IPS-11a (cell line): Measurements from ENCODE around the gene CNRIP1.

ENCODE experiments used
- H3K4me3 ChIP-seq: one replicate; pipeline ENCODE4 v1.5.1; 2013; ENCODE audit warnings: low read depth, low read length, control low read depth

The CNRIP1 gene

GRCh38 chr2:68293755-68294154, 26.0 kb downstream of the CNRIP1 start:
- H3K4me3 ChIP-seq = no peak overlapping the region

GRCh38 chr2:68293024-68293423, 26.7 kb downstream of the CNRIP1 start:
- no peak overlapping the region for H3K4me3 ChIP-seq

DNA sequence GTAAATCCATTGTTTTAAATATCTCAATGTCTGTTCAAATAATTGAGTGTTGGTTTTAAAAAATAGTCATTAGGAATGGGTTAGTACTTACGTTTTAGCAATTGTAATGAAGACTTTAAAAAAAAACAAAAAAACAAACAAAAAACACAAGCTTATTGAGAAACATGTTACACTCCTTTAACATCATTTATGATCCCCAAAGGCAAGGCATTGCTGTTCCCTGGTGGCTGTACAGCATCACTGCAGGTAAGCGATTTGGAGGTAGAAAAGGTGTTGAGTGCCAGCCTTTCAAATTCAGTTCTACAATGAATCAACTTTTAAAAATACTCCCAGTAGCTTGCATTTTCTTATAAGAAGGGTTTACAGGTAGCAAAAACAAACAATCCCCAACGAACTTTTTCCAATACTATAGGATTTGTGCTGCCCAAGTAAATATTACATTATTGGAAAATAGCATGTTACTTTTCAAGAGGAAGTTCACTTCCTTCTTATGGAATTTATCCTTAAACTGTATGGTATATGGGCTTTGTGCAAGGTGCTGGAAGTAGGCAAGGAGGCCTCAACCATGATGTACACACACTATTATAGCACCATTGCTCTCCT, 27.5 kb downstream of the CNRIP1 start:
- no peak overlapping the region for H3K4me3 ChIP-seq

DNA sequence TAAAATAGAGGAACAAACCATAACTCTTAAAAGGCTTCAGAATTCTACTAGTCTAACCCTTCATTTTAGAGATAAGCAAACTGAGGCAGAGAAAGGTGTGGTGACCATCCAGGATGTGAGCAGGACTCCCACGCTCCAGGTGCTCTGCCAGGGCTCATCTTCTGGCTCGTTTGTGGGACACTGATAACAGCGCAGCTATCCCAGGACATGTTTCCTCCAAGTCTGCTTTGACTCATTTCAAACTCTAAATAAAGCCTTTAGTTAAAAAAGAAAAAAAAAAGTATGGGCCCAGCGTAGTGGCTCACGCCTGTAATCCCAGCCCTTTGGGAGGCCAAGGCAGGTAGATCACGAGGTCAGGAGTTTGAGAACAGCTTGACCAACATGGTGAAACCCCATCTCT, 28.4 kb downstream of the CNRIP1 start:
- no peak overlapping the region for H3K4me3 ChIP-seq

DNA sequence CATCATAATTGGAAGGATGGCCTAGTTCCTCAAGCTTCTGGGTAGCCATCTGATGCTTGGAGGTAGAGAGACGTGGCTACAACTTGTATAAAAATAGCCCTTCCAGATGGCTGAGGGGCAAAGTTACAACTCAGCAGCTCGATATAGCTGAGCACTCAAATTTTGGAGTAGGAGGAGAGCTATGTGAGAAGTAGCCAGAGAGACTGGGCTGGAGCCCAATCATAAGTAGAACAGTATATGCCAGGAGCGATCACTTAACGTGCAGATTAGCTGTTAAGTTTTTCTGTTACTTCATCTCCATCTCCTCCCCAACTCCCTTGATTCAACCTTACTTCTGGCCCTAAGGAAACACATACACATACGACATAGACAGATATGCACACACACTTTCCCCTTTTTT, 28.8 kb downstream of the CNRIP1 start:
- H3K4me3 ChIP-seq = no peak overlapping the region

- no peak overlapping the region for H3K4me3 ChIP-seq
Measured at GRCh38 chr2:68287580-68288441, 31.9 kb downstream of the CNRIP1 start.

DNA sequence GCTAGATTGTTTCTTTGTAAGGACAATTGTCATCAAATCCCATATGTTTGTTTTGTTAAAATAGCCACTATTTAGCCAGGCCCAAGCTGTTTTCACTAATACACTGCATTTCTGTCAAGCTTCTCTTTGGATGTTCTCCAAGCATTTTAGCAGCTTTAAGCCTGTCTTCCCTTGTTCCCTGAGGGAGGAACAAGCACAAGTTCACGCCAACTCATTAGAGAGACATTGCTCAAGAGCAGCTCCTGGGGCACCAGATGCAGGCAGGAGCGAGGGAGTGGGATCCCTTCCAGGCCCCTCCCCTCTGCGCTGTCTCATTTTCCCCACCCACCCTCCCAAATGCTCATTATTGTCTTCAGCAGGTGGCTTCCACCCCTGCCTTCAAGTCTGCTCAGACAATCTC, 34.9 kb downstream of the CNRIP1 start:
- no peak overlapping the region for H3K4me3 ChIP-seq

DNA sequence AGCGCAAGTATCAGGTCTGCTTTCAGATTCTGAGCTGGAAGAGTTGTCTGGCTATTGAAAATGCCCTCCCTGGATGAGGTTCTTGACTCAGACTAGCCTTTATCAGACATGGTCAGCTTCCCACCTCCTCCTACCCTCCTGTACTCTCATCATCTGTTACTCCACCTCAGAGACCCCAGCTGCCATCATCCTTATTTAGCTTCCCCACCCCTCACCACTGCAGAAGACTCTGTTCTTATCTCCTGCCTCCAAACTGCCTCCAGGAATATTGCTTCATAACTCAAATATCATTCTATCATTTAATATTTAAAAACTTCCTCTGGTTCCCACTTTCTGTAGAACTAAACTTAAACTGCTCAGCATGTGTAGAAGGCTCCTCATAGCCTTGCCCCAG, 36.3 kb downstream of the CNRIP1 start:
- H3K4me3 ChIP-seq = no peak overlapping the region

DNA sequence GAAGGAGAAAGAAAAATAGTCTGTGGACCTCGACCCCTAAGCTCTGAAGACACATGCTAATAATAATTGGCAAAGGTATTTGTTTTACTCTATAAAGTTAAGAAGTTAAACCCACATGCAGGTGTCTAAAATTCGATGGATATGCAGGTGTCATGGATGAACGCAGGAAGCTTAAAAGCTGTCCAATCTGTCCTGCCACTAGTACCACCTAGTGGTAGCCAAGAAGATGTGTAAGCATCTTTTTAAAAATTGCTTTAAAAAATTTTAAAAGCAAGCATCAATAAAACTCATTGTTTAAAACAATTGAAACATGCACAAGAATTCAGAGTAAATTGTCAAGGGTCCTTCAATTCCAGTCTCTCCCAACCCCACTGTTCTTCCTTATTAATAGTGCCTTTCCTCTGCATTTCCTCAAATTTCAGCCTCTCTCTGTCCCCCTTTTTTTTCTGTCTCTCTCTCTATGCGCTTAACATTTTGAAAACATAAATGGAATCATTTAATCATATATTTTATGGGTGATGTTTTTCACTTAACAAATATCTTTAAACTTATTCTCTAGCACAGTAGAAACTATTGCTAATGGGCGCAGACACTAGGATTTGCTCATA, 36.8 kb downstream of the CNRIP1 start:
- H3K4me3 ChIP-seq = no peak overlapping the region

- no peak overlapping the region for H3K4me3 ChIP-seq
Measured at GRCh38 chr2:68280796-68281195, 39.0 kb downstream of the CNRIP1 start.

- H3K4me3 ChIP-seq = no peak overlapping the region
Measured at GRCh38 chr2:68280348-68280747, 39.4 kb downstream of the CNRIP1 start.

GRCh38 chr2:68279691-68280090, 40.1 kb downstream of the CNRIP1 start:
- H3K4me3 ChIP-seq = no peak overlapping the region

DNA sequence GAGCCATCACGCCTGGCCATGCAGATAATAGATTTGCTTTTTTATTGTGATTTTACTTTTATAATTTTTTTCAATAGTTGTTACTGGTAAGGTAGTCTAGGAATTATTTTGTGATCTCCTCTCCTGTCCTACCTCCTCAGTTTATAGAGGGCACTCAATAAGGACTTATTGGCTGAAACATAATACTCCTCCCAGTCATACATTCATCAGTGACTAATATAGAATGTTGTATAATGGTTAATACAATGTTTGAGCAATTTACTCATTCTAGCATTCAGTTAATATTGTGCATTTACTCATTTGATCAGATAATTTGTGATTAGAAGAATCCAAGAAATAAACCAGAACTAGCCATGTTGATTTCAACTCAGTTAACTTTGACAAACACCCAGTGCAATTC, 41.6 kb downstream of the CNRIP1 start:
- no peak overlapping the region for H3K4me3 ChIP-seq

DNA sequence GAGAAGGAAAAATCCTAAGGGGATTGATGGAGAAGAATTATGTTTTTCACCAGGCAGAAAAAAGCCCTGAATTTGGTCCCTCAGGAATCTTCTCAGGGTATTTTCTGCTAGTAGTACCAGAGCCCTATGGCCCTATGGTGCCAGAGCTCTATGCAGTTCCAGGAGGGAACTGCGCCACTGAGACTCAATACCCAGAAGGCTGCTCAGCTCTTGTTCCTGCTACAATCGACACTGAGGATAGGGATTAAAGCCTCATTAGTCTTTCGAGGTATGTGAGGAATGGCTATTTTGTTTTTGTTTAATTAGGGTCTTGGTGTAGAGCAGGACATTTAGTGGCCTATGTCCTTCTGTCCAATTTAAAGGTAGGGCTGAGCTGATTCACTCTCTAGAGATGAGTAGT, 45.7 kb downstream of the CNRIP1 start:
- H3K4me3 ChIP-seq = no peak overlapping the region

DNA sequence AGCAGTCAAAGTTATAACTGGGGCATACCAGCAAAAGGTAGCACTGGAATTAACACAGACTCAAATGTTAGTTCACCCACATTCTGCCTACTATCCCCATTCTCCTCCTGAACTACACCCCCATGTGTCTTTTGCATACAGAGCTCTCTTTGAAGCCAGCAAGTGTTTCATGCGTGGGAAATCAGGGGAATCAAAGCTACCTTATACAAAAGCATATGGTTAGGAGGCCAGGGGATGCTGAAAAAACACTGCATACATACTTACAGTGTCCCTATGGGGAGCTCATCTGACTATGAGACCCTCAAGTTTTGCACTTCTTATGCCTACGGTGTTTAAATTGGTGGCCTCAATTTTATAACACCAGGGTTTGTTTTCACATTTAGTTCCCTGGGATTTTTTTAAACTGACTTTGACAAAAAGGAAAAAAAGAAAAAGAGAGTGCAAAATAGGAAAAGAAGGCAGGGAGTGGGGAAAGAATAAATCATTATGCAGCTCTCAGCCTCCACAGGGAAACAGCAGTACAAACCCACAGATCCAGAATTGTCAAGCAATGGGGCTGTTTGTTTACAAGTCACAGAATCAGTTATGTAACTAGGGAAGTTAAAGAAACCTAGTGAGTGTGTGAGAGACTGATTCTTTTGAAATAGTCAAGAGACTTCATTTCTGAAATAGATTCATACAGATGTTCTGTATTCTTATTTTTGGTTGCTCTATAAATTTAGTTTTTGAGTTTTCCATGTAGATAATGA, 47.3 kb downstream of the CNRIP1 start:
- no peak overlapping the region for H3K4me3 ChIP-seq

DNA sequence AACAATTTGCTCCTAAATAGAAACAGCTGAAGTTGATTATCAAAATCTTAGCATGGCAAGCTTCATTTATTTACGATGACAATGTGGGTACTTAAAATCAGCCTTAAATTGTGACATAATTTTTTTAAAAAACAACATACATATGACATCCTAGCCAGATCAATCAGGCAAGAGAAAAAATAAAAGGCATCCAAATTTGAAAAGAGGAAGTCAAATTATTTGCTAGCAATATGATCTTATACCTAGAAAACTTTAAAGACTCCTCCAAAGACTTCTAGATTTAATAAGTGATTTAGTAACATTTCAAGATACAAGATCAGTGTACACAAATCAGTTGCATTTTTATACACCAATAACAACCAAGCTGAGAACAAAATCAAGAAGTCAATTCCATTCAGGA, 53.1 kb downstream of the CNRIP1 start:
- no peak overlapping the region for H3K4me3 ChIP-seq

DNA sequence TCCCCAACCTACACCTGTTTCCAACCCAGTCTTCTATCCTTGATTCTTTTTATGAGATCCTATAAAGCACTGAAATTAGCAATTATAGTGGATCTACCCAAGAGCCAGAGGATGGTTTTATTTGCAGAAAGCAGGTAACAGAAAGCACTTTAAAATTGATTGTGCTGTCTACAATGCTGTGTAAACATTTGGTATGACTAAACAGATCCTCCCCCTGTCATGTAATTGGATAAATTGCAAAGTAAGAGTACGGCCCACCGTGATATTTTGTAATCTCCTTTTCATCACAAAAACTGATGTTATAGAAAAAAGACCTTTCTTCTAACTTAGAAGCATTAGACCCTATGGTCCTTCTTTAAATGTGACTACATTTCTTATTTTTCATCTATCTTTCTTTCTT, 56.1 kb downstream of the CNRIP1 start:
- H3K4me3 ChIP-seq = no peak overlapping the region

- no peak overlapping the region for H3K4me3 ChIP-seq
Measured at GRCh38 chr2:68258851-68259250, 60.9 kb downstream of the CNRIP1 start.

DNA sequence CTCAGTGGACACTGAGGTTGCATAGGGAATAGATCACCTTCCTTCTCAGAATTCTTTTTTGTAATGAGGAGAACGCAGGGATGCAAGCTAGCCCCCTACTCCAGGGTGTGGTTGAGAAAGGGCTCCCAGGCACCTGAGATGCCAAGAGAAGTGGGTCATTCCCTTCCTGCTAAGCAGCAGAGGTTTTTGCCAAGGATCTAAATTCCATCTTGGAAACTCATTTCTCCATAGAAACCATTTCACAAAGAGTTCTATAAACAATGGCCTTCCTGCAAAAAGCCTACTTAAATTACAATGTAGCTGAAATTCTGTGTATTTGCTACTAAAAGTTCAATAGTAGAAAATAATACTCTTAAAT, 63.7 kb downstream of the CNRIP1 start:
- no peak overlapping the region for H3K4me3 ChIP-seq

DNA sequence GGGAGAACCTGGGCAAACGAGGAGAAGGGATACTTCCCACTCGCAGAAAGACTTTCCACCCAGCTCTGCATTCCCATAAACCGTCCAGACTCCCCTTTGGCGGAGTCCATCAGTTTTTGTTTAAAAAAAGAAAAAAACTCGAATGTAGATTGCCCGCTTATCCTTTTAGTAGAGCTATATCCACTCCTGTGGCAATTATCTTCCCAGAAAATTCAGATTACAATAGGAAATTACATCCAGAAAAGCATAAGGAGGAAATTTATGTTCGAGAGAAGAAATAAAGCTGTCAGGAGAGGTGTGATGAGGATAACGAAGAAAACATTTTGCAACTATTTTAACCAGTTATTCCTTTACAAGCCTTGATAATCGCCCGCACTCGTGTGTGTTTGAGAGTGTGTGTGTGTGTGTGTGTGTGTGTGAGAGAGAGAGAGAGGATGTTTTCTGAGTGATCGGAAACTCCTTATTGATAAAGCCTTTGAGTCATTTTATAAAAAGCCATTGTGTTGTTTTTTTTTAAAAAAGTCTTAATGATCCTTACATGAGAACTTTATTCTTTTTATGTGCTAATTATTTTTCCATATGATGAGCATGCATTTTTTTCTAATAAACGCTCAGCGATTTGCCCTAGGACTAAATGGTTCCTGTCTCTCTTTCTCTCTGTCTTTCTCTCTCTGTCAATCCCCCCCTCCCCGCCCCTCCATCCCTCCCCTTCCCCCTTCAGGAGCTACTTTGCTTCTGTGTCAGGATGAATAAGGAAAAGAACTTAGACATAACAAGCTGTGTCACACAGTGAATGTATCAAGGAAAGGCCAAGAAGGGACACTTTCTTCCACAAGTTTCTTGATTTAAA, 66.3 kb downstream of the CNRIP1 start:
- peak overlapping the region; percentile 74 for H3K4me3 ChIP-seq
